DND-41 (cell line): Measurements from ENCODE around the gene USP9X.

Experiments
- CTCF ChIP-seq: IDR thresholded peaks from 2 replicates; pipeline ENCODE4 v1.5.1; 2012; ENCODE audit warnings: borderline replicate concordance, low read length, moderate library complexity, mild to moderate bottlenecking; ENCODE audit not compliant: poor library complexity, severe bottlenecking; ENCODE audit errors: extremely low read depth
- EZH2 ChIP-seq: IDR thresholded peaks from 3 replicates; pipeline ENCODE4 v1.6.1; 2012; ENCODE audit warnings: borderline replicate concordance, low read depth, mild to moderate bottlenecking, moderate library complexity, low read length, inconsistent platforms; ENCODE audit not compliant: severe bottlenecking

- TF ChIP-seq CTCF, result no peak
- TF ChIP-seq EZH2, result no peak
These were observed 63.3 kb downstream of the USP9X start for GRCh38 chrX:41148553-41148952.
